NB4 (cell line): ENCODE results near the gene TMPRSS13.

Experiments
- POLR2A ChIP-seq: IDR thresholded peaks from 2 replicates; pipeline ENCODE4 v1.6.1; 2011; ENCODE audit warnings: mild to moderate bottlenecking; ENCODE audit not compliant: insufficient read length; ENCODE audit errors: extremely low read depth
- TF ChIP-seq, protein P1 (sequence below): IDR thresholded peaks from 2 replicates; pipeline ENCODE4 v1.6.1; 2011; ENCODE audit warnings: low read depth, low read length
- TF ChIP-seq, protein P2 (sequence below): IDR thresholded peaks from one replicate; pipeline ENCODE4 v1.5.1; 2012; ENCODE audit warnings: low read depth, low read length

DNA sequence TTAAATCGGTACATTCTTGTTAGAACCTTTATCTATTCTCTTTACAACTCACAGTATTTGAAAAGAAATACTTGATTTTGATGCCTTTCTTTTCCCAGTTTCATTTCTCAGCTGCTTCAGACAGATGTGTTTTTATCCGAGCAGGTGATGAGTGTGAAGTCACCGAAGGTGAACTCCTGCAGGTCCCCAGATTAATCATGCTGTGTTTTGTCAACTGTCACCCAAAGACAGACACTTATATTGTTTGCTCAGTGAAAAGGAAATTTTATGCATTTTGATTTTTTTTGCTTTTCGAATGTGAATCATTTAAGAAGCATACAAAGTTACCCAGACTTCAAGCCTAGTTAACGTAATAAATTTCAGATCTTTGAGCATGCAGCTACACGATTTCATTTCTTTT is 7.8 kb upstream of the TMPRSS13 start:
- no peak for TF ChIP-seq POLR2A
- TF ChIP-seq, protein P1, sequence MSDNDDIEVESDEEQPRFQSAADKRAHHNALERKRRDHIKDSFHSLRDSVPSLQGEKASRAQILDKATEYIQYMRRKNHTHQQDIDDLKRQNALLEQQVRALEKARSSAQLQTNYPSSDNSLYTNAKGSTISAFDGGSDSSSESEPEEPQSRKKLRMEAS, result no peak
- TF ChIP-seq, protein P2, sequence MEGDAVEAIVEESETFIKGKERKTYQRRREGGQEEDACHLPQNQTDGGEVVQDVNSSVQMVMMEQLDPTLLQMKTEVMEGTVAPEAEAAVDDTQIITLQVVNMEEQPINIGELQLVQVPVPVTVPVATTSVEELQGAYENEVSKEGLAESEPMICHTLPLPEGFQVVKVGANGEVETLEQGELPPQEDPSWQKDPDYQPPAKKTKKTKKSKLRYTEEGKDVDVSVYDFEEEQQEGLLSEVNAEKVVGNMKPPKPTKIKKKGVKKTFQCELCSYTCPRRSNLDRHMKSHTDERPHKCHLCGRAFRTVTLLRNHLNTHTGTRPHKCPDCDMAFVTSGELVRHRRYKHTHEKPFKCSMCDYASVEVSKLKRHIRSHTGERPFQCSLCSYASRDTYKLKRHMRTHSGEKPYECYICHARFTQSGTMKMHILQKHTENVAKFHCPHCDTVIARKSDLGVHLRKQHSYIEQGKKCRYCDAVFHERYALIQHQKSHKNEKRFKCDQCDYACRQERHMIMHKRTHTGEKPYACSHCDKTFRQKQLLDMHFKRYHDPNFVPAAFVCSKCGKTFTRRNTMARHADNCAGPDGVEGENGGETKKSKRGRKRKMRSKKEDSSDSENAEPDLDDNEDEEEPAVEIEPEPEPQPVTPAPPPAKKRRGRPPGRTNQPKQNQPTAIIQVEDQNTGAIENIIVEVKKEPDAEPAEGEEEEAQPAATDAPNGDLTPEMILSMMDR, result no peak
